Measurements from ENCODE around the gene RDX. TPM values are rescaled to one million over a fixed set of nuclear protein-coding genes. Genes with fewer than 3 reads are reported as not detected.
A peak's percentile ranks its signal among the peaks of the same experiment; 100 is the strongest.

RDX gene
- total RNA-seq, 2 donors from 2014 or later, result 26.7 to 38.4 TPM

DNA sequence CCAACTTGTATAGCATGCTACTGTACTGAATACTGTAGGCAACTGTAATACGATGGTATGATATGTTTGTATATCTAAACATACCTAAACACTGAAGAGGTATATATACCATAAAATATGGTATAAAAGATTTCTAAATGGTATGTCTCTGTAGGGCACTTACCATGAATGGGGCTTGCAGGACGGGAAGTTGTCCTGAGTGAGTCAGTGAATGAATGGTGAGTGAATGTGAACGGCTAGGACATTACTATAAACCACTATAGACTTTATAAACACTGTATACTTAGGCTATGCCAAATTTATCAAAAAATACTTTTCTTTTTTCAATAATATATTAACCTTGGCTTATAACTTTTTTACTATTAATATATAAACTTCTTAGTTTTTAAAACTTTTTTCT, 136.4 kb downstream of the RDX start:
- Mint-ChIP-seq H3K27me3 (peaks cover 27% of the 10 kb centered on the region), H3K4me3 (no peak overlapping the region), H3K4me1 (no peaks in the 10 kb centered on the region), H3K27ac (no peak overlapping the region), H3K36me3 (ENCODE audit: low read depth) (no peaks in the 10 kb centered on the region)
- no peak for DNase-seq
- no peak for ATAC-seq
- no peaks in the 10 kb centered on the region for H3K9me3 ChIP-seq (ENCODE audit: control insufficient read depth, low read length, poor library complexity, severe bottlenecking)

- ATAC-seq (no peak), DNase-seq (no peak)
- no peaks in the 10 kb centered on the region for H3K36me3 Mint-ChIP-seq (ENCODE audit: low read depth)
- no peak overlapping the region for H3K27ac Mint-ChIP-seq
- peaks cover 24% of the 10 kb centered on the region for H3K27me3 Mint-ChIP-seq
- H3K4me1 Mint-ChIP-seq, result no peaks in the 10 kb centered on the region
- no peak overlapping the region for H3K4me3 Mint-ChIP-seq
- H3K9me3 ChIP-seq (ENCODE audit: control insufficient read depth, low read length, poor library complexity, severe bottlenecking), result no peaks in the 10 kb centered on the region
Observed at GRCh38 chr11:110159476-110159875, 136.9 kb downstream of the RDX start.

- no peak for ATAC-seq
- no peaks in the 10 kb centered on the region for H3K9me3 ChIP-seq (ENCODE audit: control insufficient read depth, low read length, poor library complexity, severe bottlenecking)
- no peaks in the 10 kb centered on the region for H3K4me1 Mint-ChIP-seq
- no peaks in the 10 kb centered on the region for H3K36me3 Mint-ChIP-seq (ENCODE audit: low read depth)
- H3K27ac Mint-ChIP-seq, result no peak overlapping the region
- H3K4me3 Mint-ChIP-seq, result no peak overlapping the region
- no peak for DNase-seq
- peaks cover 29% of the 10 kb centered on the region for H3K27me3 Mint-ChIP-seq
Observed at GRCh38 chr11:110158317-110159200, 137.9 kb downstream of the RDX start.

- H3K4me3 Mint-ChIP-seq, result no peak overlapping the region
- no peaks in the 10 kb centered on the region for H3K36me3 Mint-ChIP-seq (ENCODE audit: low read depth)
- peaks cover 34% of the 10 kb centered on the region for H3K27me3 Mint-ChIP-seq
- no peak for ATAC-seq
- no peaks in the 10 kb centered on the region for H3K9me3 ChIP-seq (ENCODE audit: control insufficient read depth, low read length, poor library complexity, severe bottlenecking)
- DNase-seq, result no peak
- H3K27ac Mint-ChIP-seq, result no peak overlapping the region
- H3K4me1 Mint-ChIP-seq, result no peaks in the 10 kb centered on the region
Observed at GRCh38 chr11:110156503-110156902, 139.9 kb downstream of the RDX start.

DNA sequence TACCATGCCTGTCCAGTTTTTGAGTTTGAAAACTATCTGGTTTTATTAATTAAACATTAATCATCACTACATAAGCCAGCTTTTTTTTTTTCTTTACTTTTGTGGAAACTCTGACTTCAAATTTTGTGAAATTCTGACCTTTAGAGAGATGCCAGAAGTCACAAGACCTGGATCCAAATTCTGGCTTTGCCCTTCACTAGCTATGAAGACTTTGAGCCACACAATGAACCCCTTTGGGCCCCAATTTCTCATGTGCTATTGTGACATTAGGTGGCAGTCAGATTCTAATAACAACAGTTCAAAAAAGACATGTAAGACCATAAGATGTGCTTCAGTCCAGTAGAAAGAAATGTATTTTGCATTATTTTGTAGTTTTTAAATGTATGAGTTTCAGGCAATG, 142.9 kb downstream of the RDX start:
- no peak overlapping the region for H3K27ac Mint-ChIP-seq
- DNase-seq, result no peak
- H3K27me3 Mint-ChIP-seq, result peaks cover 27% of the 10 kb centered on the region
- no peaks in the 10 kb centered on the region for H3K9me3 ChIP-seq (ENCODE audit: control insufficient read depth, low read length, poor library complexity, severe bottlenecking)
- ATAC-seq, result no peak
- no peaks in the 10 kb centered on the region for H3K36me3 Mint-ChIP-seq (ENCODE audit: low read depth)
- H3K4me3 Mint-ChIP-seq, result no peak overlapping the region
- H3K4me1 Mint-ChIP-seq, result no peaks in the 10 kb centered on the region

DNA sequence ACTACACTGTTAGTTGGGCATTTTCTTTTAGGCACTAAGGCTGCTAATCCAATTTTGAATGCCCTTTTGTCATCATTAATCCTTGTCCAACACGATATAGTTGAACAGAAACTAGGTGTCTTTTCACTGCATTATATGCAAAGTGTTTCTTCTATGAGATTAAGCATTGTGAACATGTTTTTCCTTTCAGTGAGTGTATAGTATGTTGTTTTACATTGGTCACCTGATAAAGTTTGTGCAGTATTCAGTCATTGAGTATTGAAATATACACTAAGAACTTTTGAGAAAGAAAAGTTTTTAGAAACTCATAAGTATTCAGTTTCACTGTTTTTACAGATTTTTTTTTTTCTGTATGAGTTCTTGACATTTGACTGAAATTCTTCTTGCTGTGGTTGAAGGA, 144.2 kb downstream of the RDX start:
- H3K4me1 Mint-ChIP-seq, result no peaks in the 10 kb centered on the region
- peaks cover 16% of the 10 kb centered on the region for H3K27me3 Mint-ChIP-seq
- no peak overlapping the region for H3K4me3 Mint-ChIP-seq
- no peaks in the 10 kb centered on the region for H3K9me3 ChIP-seq (ENCODE audit: control insufficient read depth, low read length, poor library complexity, severe bottlenecking)
- H3K36me3 Mint-ChIP-seq (ENCODE audit: low read depth), result no peaks in the 10 kb centered on the region
- H3K27ac Mint-ChIP-seq, result no peak overlapping the region
- ATAC-seq, result no peak
- no peak for DNase-seq

GRCh38 chr11:110148775-110149744, 147.4 kb downstream of the RDX start:
- DNase-seq, result no peak
- Mint-ChIP-seq H3K4me3 (no peak overlapping the region), H3K27me3 (peaks cover 21% of the 10 kb centered on the region), H3K4me1 (no peaks in the 10 kb centered on the region), H3K27ac (no peak overlapping the region), H3K36me3 (ENCODE audit: low read depth) (no peaks in the 10 kb centered on the region)
- H3K9me3 ChIP-seq (ENCODE audit: control insufficient read depth, low read length, poor library complexity, severe bottlenecking), result no peaks in the 10 kb centered on the region
- peak; percentile 50 for ATAC-seq

GRCh38 chr11:110147962-110148709, 148.3 kb downstream of the RDX start:
- ATAC-seq, result no peak
- Mint-ChIP-seq H3K4me1 (no peaks in the 10 kb centered on the region), H3K4me3 (no peak overlapping the region), H3K27ac (no peak overlapping the region), H3K27me3 (peaks cover 15% of the 10 kb centered on the region), H3K36me3 (ENCODE audit: low read depth) (no peaks in the 10 kb centered on the region)
- no peak for DNase-seq
- H3K9me3 ChIP-seq (ENCODE audit: control insufficient read depth, low read length, poor library complexity, severe bottlenecking), result no peaks in the 10 kb centered on the region

- no peak overlapping the region for H3K4me3 Mint-ChIP-seq
- no peaks in the 10 kb centered on the region for H3K4me1 Mint-ChIP-seq
- H3K27ac Mint-ChIP-seq, result no peak overlapping the region
- no peaks in the 10 kb centered on the region for H3K9me3 ChIP-seq (ENCODE audit: control insufficient read depth, low read length, poor library complexity, severe bottlenecking)
- ATAC-seq (no peak), DNase-seq (no peak)
- H3K36me3 Mint-ChIP-seq (ENCODE audit: low read depth), result no peaks in the 10 kb centered on the region
- peaks cover 14% of the 10 kb centered on the region for H3K27me3 Mint-ChIP-seq
Observed at GRCh38 chr11:110141812-110142211, 154.6 kb downstream of the RDX start.

- ATAC-seq (no peak), DNase-seq (no peak)
- no peaks in the 10 kb centered on the region for H3K9me3 ChIP-seq (ENCODE audit: control insufficient read depth, low read length, poor library complexity, severe bottlenecking)
- Mint-ChIP-seq H3K36me3 (ENCODE audit: low read depth) (no peaks in the 10 kb centered on the region), H3K27ac (no peak overlapping the region), H3K4me3 (no peak overlapping the region), H3K27me3 (peaks cover 20% of the 10 kb centered on the region), H3K4me1 (no peaks in the 10 kb centered on the region)
Observed at GRCh38 chr11:110134110-110134509, 162.3 kb downstream of the RDX start.

DNA sequence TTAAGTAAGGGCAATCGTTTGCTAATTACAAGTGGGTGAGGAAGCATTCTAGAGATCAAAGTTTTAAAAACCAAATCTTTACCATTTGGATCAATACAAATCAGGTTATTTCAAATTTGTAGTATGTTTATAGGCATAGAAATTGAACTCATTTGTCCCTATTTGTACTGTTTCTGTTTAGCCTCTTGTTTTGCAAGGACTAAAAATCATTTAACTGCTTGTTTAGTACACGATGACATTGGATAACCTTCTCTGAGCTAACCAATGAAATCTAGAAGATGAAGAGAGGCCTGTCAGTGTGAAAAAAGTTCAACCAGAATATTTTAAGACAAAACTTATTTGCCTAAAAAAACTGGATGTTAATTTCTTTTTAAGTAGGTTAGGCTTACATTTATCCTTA, 163.3 kb downstream of the RDX start:
- Mint-ChIP-seq H3K4me3 (no peak overlapping the region), H3K27me3 (peaks cover 17% of the 10 kb centered on the region), H3K36me3 (ENCODE audit: low read depth) (no peaks in the 10 kb centered on the region), H3K27ac (no peak overlapping the region), H3K4me1 (no peaks in the 10 kb centered on the region)
- no peaks in the 10 kb centered on the region for H3K9me3 ChIP-seq (ENCODE audit: control insufficient read depth, low read length, poor library complexity, severe bottlenecking)
- DNase-seq (no peak), ATAC-seq (no peak)

DNA sequence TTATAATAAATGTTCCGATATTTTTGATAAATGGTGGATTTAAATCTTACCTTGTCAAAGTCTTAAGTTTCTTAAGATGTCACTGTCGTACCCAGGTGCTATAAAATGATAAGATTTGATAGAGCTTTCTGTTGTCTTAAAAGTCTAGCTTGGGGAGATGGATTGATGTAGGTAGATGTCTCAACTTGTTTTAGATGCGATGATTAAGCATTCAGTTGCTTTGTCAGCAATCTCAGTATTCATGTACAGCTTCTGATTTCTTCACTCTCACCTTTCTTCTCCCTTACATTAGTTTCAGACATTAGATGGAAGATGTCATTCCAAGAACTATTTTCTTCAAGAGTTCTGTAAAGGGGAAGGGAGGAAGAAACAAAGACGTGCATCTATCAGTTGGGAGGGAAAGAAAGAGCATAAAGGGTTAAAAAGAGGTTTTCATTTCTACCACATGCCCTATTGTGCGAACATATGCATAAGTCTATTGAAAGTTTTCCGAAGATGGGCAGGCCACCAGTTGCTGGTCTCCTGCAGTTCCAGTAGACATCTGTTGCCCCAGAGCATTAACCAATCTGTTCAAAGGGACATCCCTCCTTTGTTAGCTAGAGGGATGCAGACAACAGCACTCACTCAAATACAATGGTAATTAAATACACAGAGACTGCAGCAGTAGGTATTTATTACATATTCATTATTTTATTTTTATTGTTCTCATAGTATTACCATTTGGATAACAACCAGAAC, 164.9 kb downstream of the RDX start:
- DNase-seq (no peak), ATAC-seq (no peak)
- no peak overlapping the region for H3K27ac Mint-ChIP-seq
- H3K27me3 Mint-ChIP-seq, result peaks cover 23% of the 10 kb centered on the region
- H3K4me1 Mint-ChIP-seq, result no peaks in the 10 kb centered on the region
- no peak overlapping the region for H3K4me3 Mint-ChIP-seq
- H3K36me3 Mint-ChIP-seq (ENCODE audit: low read depth), result no peaks in the 10 kb centered on the region
- H3K9me3 ChIP-seq (ENCODE audit: control insufficient read depth, low read length, poor library complexity, severe bottlenecking), result no peaks in the 10 kb centered on the region

Data from T-helper 17 cell (primary cell).